Cardiac fibroblast (primary cell): Measurements from ENCODE around the gene EFL1.

Experiments
- DNase-seq, 2 donors: peaks; one replicate each; pipeline versions ENCODE4 v3.0.0 to v3.0.0-alpha.2; 2010; ENCODE audit warnings: low read depth in 2 of 2
- H3K4me3 ChIP-seq, 2 donors: replicated peaks in 1 of 2; 1 replicate in 1 of 2; 2 replicates in 1 of 2; pipeline ENCODE4 v1.5.1; 2011; ENCODE audit warnings: low read depth in 2 of 2, low read length in 2 of 2, mild to moderate bottlenecking in 2 of 2, moderate library complexity in 1 of 2
- CTCF ChIP-seq: IDR thresholded peaks from one replicate; pipeline ENCODE4 v1.5.1; 2011; ENCODE audit warnings: low read depth, mild to moderate bottlenecking, low read length, inconsistent platforms

EFL1 gene

GRCh38 chr15:82173108-82173507 is 89.4 kb downstream of the EFL1 start:
- no peak for DNase-seq
- no peak overlapping the region for H3K4me3 ChIP-seq
- TF ChIP-seq CTCF: no peak

GRCh38 chr15:82172506-82172905 is 90.0 kb downstream of the EFL1 start:
- no peak overlapping the region for H3K4me3 ChIP-seq
- TF ChIP-seq CTCF: no peak
- DNase-seq: no peak

- H3K4me3 ChIP-seq: no peak overlapping the region
- TF ChIP-seq CTCF: no peak
- DNase-seq: no peak
These were observed 93.8 kb downstream of the EFL1 start for GRCh38 chr15:82168757-82169156.

GRCh38 chr15:82168296-82168695 is 94.2 kb downstream of the EFL1 start:
- no peak overlapping the region for H3K4me3 ChIP-seq
- DNase-seq: no peak
- no peak for TF ChIP-seq CTCF

- no peak overlapping the region for H3K4me3 ChIP-seq
- DNase-seq: peak; percentile 33 to 44
- no peak for TF ChIP-seq CTCF
These were observed 96.6 kb downstream of the EFL1 start for GRCh38 chr15:82165948-82166376.

GRCh38 chr15:82159922-82160321 is 102.6 kb downstream of the EFL1 start:
- no peak for TF ChIP-seq CTCF
- peak; percentile 68 to 100 for DNase-seq
- H3K4me3 ChIP-seq: no peak overlapping the region

GRCh38 chr15:82158811-82159210 is 103.7 kb downstream of the EFL1 start:
- H3K4me3 ChIP-seq: no peak overlapping the region
- no peak for DNase-seq
- TF ChIP-seq CTCF: no peak
